NCI-H1092 (cell line): Measurements from ENCODE around the gene HCN3.
"Not testable (repeated sequence)": the region's sequence is repeated elsewhere in the genome, so short reads cannot be mapped to it uniquely, and the experiment has no call there.

ENCODE experiments used
- DNase-seq: peaks from one replicate; lab custom pipeline; 2025; lab: John Stamatoyannopoulos, UW

HCN3 gene

GRCh38 chr1:155313261-155313660 lies 36.0 kb downstream of the HCN3 start:
- no peak for DNase-seq

GRCh38 chr1:155316922-155317321 lies 39.7 kb downstream of the HCN3 start:
- no peak for DNase-seq

GRCh38 chr1:155318082-155318481 lies 40.8 kb downstream of the HCN3 start:
- DNase-seq, result no peak

GRCh38 chr1:155319536-155319935 lies 42.3 kb downstream of the HCN3 start:
- no peak for DNase-seq

GRCh38 chr1:155320252-155320651 lies 43.0 kb downstream of the HCN3 start:
- DNase-seq, result no peak

- DNase-seq, result no peak
Observed at GRCh38 chr1:155320661-155321617, 43.7 kb downstream of the HCN3 start, which contains the start of gene RUSC1. Gene RUSC1 (plus strand): TSS chr1:155320894. CDS start chr1:155321774, 880 bp downstream.

- no peak for DNase-seq
Observed at GRCh38 chr1:155321639-155322503, 44.6 kb downstream of the HCN3 start.

- no peak for DNase-seq
Observed at GRCh38 chr1:155322571-155322952, 45.3 kb downstream of the HCN3 start.

- peak; percentile 71 for DNase-seq
Observed at GRCh38 chr1:155322953-155323728, 45.9 kb downstream of the HCN3 start.

- DNase-seq, result peak; percentile 55
Observed at GRCh38 chr1:155323729-155324036, 46.4 kb downstream of the HCN3 start.

GRCh38 chr1:155324037-155324716 lies 46.9 kb downstream of the HCN3 start:
- DNase-seq, result peak; percentile 83

GRCh38 chr1:155324717-155325602 lies 47.7 kb downstream of the HCN3 start:
- peak; percentile 39 for DNase-seq

- no peak for DNase-seq
Observed at GRCh38 chr1:155325603-155325893, 48.3 kb downstream of the HCN3 start.

- no peak for DNase-seq
Observed at GRCh38 chr1:155326020-155326526, 48.8 kb downstream of the HCN3 start.

- DNase-seq, result no peak
Observed at GRCh38 chr1:155326631-155327037, 49.4 kb downstream of the HCN3 start.

- DNase-seq, result no peak
Observed at GRCh38 chr1:155327981-155328380, 50.7 kb downstream of the HCN3 start.

- not testable (repeated sequence) for DNase-seq
Observed at GRCh38 chr1:155328856-155329255, 51.6 kb downstream of the HCN3 start.

GRCh38 chr1:155329980-155330598 lies 52.8 kb downstream of the HCN3 start:
- no peak for DNase-seq

- DNase-seq, result no peak
Observed at GRCh38 chr1:155334962-155335361, 57.7 kb downstream of the HCN3 start.
